ENCODE results near the gene CDYL2. TPM values are rescaled to one million over a fixed set of nuclear protein-coding genes. Genes with fewer than 3 reads are reported as not detected.

Gene CDYL2
- total RNA-seq, 1 donor from 2014 or later, result 5.4 TPM

DNA sequence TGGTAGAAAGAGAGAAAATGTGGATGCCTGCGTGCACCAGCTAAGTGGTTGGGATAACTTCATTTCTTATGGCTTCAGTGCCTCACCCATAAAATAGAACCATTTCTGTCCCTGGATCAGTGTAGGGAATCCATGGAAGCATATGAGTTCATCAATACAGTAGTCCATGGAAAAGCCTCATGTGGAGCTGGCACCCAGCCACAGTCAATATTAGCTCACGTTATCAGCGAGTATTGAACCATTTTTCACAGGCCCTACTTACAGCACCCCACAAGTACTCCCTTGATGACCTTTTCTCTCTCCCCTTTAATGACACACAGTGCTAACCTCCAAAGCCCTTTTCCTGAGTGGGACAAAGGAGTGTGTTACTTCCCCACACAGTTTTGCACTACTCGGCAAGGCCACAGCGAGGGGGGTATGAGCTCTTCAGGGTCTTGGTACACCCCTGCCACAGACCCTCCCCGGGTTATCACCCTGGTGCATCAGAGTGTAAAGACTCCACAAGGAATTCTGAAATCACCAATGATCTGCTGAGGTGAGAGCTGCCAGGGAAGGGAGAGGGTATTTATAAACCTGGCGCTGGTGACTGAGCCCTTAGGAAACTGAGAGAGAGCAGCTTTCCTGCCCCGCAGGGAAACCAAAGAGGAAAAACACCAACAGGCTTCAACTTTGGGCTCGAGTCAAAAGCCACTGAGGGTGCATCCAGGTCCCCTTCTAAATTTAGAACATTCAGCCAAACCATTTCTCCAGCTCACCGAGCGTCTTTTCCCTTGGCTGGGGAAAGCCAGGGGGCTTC is 226.7 kb downstream of the CDYL2 start:
- no peak for DNase-seq (ENCODE audit: low read depth)
- TF ChIP-seq, protein P1, sequence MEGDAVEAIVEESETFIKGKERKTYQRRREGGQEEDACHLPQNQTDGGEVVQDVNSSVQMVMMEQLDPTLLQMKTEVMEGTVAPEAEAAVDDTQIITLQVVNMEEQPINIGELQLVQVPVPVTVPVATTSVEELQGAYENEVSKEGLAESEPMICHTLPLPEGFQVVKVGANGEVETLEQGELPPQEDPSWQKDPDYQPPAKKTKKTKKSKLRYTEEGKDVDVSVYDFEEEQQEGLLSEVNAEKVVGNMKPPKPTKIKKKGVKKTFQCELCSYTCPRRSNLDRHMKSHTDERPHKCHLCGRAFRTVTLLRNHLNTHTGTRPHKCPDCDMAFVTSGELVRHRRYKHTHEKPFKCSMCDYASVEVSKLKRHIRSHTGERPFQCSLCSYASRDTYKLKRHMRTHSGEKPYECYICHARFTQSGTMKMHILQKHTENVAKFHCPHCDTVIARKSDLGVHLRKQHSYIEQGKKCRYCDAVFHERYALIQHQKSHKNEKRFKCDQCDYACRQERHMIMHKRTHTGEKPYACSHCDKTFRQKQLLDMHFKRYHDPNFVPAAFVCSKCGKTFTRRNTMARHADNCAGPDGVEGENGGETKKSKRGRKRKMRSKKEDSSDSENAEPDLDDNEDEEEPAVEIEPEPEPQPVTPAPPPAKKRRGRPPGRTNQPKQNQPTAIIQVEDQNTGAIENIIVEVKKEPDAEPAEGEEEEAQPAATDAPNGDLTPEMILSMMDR (conservative IDR thresholded peaks at IDR 0.05; ENCODE audit: low read depth, low read length), result no peak
- no peak overlapping the region for H3K4me3 ChIP-seq (ENCODE audit: low read depth, low read length)

DNA sequence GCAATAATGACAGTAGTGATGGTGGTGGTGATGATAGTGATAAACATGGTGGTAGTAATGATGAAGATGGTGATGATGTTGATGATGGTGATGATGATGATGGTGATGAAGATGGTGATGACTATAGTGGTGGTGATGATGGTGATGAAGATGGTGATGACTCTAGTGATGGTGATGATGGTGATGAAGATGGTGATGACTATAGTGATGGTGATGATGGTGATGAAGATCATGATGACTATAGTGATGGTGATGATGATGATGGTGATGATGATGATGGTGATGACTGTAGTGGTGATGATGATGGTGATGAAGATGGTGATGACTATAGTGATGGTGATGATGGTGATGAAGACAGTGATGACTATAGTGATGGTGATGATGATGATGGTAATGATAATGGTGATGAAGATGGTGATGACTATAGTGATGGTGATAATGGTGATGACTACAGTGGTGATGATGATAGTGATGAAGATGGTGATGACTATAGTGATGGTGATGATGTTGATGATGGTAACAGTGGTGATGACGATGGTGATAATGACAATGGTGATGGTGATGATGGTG is 228.0 kb downstream of the CDYL2 start:
- no peak overlapping the region for H3K4me3 ChIP-seq (ENCODE audit: low read depth, low read length)
- TF ChIP-seq, protein P1 (conservative IDR thresholded peaks at IDR 0.05; ENCODE audit: low read depth, low read length), result no peak
- DNase-seq (ENCODE audit: low read depth), result no peak

DNA sequence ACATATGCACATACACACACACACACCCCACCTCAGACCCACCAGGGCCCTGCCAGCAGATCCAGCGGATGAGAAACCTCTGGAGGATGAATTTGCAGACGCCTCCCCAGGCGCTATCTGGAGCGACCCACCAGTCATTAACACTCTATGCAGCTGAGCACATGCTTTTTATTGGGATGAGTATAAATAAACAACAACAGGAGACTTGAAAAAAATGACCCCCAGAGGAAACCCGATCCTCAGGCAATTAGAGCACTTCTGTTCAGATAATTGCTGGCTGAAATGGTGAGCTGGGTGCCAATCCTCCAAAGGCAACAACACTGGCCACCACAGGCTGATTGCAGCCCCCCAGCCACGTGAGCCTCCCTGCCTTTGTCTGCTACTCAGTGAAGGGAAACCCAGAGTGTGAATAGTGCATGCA is 230.7 kb downstream of the CDYL2 start:
- TF ChIP-seq, protein P1 (conservative IDR thresholded peaks at IDR 0.05; ENCODE audit: low read depth, low read length), result no peak
- H3K4me3 ChIP-seq (ENCODE audit: low read depth, low read length), result no peak overlapping the region
- no peak for DNase-seq (ENCODE audit: low read depth)

DNA sequence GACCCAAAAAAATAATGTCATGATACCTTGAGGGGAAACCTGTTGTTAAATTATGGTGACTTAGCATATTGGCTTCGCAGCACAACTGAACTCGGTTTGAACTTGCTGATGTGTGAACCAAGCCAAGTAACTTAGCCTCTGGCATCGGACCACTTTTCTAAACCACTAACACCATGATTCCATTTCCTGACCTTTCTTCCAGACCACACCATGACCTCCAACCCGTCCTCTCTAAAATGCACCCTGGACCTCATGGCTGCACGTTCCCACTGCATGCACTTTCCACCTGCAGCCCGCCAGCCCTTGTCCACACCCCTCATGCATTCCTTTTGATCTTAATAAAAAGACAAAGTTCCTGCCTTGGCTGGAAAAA is 234.3 kb downstream of the CDYL2 start:
- TF ChIP-seq, protein P1 (conservative IDR thresholded peaks at IDR 0.05; ENCODE audit: low read depth, low read length), result no peak
- H3K4me3 ChIP-seq (ENCODE audit: low read depth, low read length), result no peak overlapping the region
- no peak for DNase-seq (ENCODE audit: low read depth)

DNA sequence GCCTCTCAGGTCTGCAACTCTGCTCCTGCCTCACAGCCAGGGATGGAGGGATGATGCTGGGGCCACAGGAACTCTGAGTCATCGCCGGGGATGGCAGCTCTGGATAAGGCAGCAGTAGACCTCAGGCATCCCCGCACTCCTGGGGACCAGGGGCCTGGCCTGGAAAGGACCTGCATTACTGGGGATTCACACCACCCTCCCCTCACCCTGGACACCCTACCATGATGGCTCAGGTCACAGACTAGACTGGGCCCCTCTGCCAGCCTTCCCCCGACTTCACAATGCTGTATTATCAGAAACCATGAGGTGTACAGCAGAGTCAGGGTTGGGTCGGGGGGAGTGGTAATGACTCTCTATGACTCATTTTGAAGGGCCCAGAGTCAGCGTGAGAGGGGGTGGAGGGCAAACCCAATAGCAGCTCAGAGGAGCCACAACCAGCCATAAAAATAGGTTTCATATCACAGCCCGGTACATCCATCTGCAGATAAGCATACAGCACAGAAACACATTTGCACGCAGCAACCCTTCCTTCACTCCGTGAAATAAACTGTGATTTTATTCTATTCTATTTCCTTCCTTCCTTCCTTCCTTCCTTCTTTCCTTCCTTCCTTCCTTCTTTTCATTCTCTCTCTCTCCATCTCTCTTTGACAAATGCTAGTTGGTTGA is 234.8 kb downstream of the CDYL2 start:
- no peak overlapping the region for H3K4me3 ChIP-seq (ENCODE audit: low read depth, low read length)
- TF ChIP-seq, protein P1 (conservative IDR thresholded peaks at IDR 0.05; ENCODE audit: low read depth, low read length), result no peak
- DNase-seq (ENCODE audit: low read depth), result no peak

DNA sequence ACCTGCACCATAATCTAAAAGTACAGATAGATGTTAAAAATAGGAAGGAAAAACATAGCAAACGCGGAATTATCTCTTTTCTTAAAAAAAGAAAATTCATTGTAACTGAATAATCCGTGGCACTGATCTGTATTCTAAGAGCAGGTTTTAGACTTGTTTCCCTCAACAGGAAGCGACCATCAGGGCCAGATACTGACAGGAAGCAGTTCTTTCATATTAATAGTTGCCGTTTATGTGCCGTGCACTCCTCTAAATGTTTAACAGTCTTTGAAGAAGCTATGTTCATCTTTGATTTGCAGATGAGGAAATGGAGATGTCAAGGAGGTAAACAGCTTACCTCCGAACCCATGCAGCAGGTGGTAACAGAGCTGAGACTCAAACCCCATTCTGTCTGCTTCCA is 240.0 kb downstream of the CDYL2 start:
- H3K4me3 ChIP-seq (ENCODE audit: low read depth, low read length), result no peak overlapping the region
- TF ChIP-seq, protein P1 (conservative IDR thresholded peaks at IDR 0.05; ENCODE audit: low read depth, low read length), result no peak
- DNase-seq (ENCODE audit: low read depth), result no peak

Data from epithelial cell of proximal tubule (primary cell).